ENCODE measurements around the gene ACTG2. TPM values are rescaled to one million over a fixed set of nuclear protein-coding genes. Genes with fewer than 3 reads are reported as not detected.

Gene ACTG2
- total and polyA plus RNA-seq, 4 donors, result 0.46 to 9.0 (median 4.3) TPM

- no peaks in the 10 kb centered on the region for H3K4me1 ChIP-seq (ENCODE audit: control insufficient read depth in 4 of 4, insufficient read depth in 4 of 4, low read length in 3 of 4)
- no peak for DNase-seq (ENCODE audit: low spot score)
- no peaks in the 10 kb centered on the region for H3K36me3 ChIP-seq (ENCODE audit: control insufficient read depth in 4 of 4, insufficient read depth in 3 of 4, low read depth in 1 of 4, low read length in 3 of 4)
- no peak overlapping the region for H3K27ac ChIP-seq (ENCODE audit: low read depth in 1 of 2, low read length in 2 of 2)
- no peaks in the 10 kb centered on the region for H3K9me3 ChIP-seq (ENCODE audit: control insufficient read depth in 4 of 4, low read length in 3 of 4)
- TF ChIP-seq HNF4A (conservative IDR thresholded peaks at IDR 0.05) (no peak), CTCF (IDR thresholded peaks at IDR 0.05; ENCODE audit: low read depth, low read length, missing input control) (no peak), NR2F2 (IDR thresholded peaks at IDR 0.05) (no peak), HNF4G (IDR thresholded peaks at IDR 0.05) (no peak), REST (IDR thresholded peaks at IDR 0.05) (no peak), FOXA1 (IDR thresholded peaks at IDR 0.05) (no peak), YY1 (IDR thresholded peaks at IDR 0.05) (no peak), TAF1 (conservative IDR thresholded peaks at IDR 0.05) (no peak), SP1 (IDR thresholded peaks at IDR 0.05) (no peak), GABPA (IDR thresholded peaks at IDR 0.05 in 1 of 2, conservative IDR thresholded peaks at IDR 0.05 in 1 of 2) (no peak), EGR1 (IDR thresholded peaks at IDR 0.05; ENCODE audit: low read depth in 2 of 2) (no peak), FOXA2 (IDR thresholded peaks at IDR 0.05) (no peak), RAD21 (IDR thresholded peaks at IDR 0.05) (no peak), JUND (IDR thresholded peaks at IDR 0.05) (no peak), MAX (IDR thresholded peaks at IDR 0.05) (no peak), RXRA (IDR thresholded peaks at IDR 0.05) (no peak)
- TF ChIP-seq, protein P1, sequence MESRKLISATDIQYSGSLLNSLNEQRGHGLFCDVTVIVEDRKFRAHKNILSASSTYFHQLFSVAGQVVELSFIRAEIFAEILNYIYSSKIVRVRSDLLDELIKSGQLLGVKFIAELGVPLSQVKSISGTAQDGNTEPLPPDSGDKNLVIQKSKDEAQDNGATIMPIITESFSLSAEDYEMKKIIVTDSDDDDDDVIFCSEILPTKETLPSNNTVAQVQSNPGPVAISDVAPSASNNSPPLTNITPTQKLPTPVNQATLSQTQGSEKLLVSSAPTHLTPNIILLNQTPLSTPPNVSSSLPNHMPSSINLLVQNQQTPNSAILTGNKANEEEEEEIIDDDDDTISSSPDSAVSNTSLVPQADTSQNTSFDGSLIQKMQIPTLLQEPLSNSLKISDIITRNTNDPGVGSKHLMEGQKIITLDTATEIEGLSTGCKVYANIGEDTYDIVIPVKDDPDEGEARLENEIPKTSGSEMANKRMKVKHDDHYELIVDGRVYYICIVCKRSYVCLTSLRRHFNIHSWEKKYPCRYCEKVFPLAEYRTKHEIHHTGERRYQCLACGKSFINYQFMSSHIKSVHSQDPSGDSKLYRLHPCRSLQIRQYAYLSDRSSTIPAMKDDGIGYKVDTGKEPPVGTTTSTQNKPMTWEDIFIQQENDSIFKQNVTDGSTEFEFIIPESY (IDR thresholded peaks at IDR 0.05), result no peak
- TF ChIP-seq, protein P2, sequence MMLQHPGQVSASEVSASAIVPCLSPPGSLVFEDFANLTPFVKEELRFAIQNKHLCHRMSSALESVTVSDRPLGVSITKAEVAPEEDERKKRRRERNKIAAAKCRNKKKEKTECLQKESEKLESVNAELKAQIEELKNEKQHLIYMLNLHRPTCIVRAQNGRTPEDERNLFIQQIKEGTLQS (IDR thresholded peaks at IDR 0.05), result no peak
- no peaks in the 10 kb centered on the region for H3K27me3 ChIP-seq (ENCODE audit: control insufficient read depth in 4 of 4, insufficient read depth in 4 of 4, low read length in 3 of 4)
- WGBS, result 85% methylated on average over 1 of the region's 1 CpG
- no peak overlapping the region for H3K4me3 ChIP-seq (ENCODE audit: low read depth in 1 of 3, low read length in 3 of 3)
- no peak overlapping the region for H3K9ac ChIP-seq (ENCODE audit: low read depth in 1 of 2, low read length in 2 of 2)
Observed at GRCh38 chr2:73904952-73905351, 12.1 kb downstream of the ACTG2 start.
